ENCODE measurements around the gene IL3.

DNA sequence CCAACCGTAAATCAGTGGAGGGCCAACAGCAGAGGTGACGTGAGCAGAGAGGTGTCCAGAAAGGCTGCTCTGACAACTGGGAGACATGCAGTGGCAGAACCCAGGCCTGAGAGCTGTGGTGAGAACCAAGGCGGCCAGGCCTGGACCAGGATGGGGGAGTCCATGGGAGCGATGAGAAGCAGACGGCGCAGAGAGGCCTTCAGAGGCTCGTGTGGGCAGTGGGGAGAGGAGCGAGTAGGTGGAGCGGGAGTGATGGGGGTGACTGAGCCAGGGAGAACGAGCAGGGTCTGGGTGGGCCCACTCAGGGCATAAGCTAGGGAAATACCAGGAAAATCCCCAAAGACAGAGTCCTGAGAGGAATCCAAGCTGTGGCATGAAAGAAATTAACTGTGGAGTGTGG is 7.9 kb upstream of the IL3 start:
- TF ChIP-seq, protein P1, sequence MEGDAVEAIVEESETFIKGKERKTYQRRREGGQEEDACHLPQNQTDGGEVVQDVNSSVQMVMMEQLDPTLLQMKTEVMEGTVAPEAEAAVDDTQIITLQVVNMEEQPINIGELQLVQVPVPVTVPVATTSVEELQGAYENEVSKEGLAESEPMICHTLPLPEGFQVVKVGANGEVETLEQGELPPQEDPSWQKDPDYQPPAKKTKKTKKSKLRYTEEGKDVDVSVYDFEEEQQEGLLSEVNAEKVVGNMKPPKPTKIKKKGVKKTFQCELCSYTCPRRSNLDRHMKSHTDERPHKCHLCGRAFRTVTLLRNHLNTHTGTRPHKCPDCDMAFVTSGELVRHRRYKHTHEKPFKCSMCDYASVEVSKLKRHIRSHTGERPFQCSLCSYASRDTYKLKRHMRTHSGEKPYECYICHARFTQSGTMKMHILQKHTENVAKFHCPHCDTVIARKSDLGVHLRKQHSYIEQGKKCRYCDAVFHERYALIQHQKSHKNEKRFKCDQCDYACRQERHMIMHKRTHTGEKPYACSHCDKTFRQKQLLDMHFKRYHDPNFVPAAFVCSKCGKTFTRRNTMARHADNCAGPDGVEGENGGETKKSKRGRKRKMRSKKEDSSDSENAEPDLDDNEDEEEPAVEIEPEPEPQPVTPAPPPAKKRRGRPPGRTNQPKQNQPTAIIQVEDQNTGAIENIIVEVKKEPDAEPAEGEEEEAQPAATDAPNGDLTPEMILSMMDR (IDR thresholded peaks at IDR 0.05) = no peak
- no peak for TF ChIP-seq POLR2A (IDR thresholded peaks at IDR 0.05)
